GM18502 (cell line): ENCODE measurements around the gene CCS.

Source experiments
- ATAC-seq: cut with Tn5 transposase; IDR thresholded peaks from one replicate; pipeline ENCODE4 v1.9.1; 2021; ENCODE audit warnings: mild to moderate bottlenecking; ENCODE audit not compliant: unreplicated experiment, poor library complexity

Gene CCS

DNA sequence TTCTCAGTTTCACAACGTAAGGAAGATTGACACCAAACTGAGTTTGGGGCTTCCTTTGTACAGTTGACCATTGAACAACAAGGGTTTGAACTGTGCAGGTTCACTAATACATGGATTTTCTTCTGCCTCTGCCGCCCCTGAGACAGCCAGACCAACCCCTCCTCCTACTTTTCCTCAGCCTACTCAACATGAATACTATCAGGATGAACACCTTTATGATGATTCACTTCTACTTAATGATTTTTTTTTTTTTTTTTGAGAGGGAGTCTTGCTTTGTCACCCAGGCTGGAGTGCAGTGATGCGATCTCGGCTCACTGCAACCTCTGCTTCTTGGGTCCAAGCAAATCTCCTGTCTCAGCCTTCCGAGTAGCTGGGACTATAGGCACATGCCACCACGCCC, 60.1 kb downstream of the CCS start:
- no peak for ATAC-seq
